Cardiac septum (tissue), 1 donor: Measurements from ENCODE around the gene PTPRN2. TPM values are rescaled to one million over a fixed set of nuclear protein-coding genes. Genes with fewer than 3 reads are reported as not detected.
"Not testable (repeated sequence)": the region's sequence is repeated elsewhere in the genome, so short reads cannot be mapped to it uniquely, and the experiment has no call there.

Experiments
- DNase-seq: peaks from one replicate; pipeline ENCODE4 v3.0.0-alpha.2; 2020; ENCODE audit warnings: low spot score
- intact Hi-C: fragments of 100-400 bp; cut with DNase I; formaldehyde crosslinking; loops from one replicate; pipeline ENCODE4 v1.14.0; 2022
- total RNA-seq: library from RNA; stranded (reverse); fragmentation: NEBNext Ultra II Directional; extraction: Animal tissue kit (Norgen Biotek cat#: 25700); gene quantifications from one replicate; pipeline ENCODE4 v1.2.1, GENCODE V29; 2021
- donor health status: DM: no; HTN: no; CAD: no.

The PTPRN2 gene
- total RNA-seq, 1 donor from 2014 or later: 0.92 TPM

- intact Hi-C loops: no loop called here
These were observed 531.7 kb downstream of the PTPRN2 start for GRCh38 chr7:158055726-158056510.

DNA sequence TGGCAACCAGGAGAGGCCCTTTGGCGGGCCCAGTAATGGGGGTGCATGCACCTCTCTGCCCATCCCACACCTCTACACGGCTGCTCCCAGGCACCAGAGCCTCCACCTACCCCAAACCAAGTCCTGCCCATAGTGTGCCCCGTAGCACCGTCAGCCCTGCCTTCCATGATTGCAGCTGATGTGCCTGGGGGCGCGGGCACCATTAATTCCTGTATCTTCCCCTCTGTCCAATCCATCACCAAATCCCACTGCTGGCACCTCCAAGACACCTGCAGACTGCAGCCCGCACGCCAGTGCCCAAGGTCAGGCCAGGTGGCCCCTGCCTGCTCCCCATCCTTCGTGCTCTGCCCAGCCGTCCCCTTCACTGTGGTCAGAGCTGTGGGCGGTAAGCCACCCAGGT lies 533.0 kb downstream of the PTPRN2 start:
- intact Hi-C loops: no loop called here

More at GRCh38 chr7:158055726-158056510, 531.7 kb downstream of the PTPRN2 start:
- DNase-seq: peak; percentile 56

GRCh38 chr7:158054081-158054480 lies 533.5 kb downstream of the PTPRN2 start:
- peak; percentile 12 for DNase-seq
- intact Hi-C loops: no loop called here

More for the DNA sequence above, 533.0 kb downstream of the PTPRN2 start:
- peak; percentile 39 for DNase-seq

- DNase-seq: peak; percentile 19
- intact Hi-C loops: no loop called here
These were observed 534.3 kb downstream of the PTPRN2 start for GRCh38 chr7:158053183-158053915.

- intact Hi-C loops: no loop called here
These were observed 535.1 kb downstream of the PTPRN2 start for GRCh38 chr7:158052381-158053060.

DNA sequence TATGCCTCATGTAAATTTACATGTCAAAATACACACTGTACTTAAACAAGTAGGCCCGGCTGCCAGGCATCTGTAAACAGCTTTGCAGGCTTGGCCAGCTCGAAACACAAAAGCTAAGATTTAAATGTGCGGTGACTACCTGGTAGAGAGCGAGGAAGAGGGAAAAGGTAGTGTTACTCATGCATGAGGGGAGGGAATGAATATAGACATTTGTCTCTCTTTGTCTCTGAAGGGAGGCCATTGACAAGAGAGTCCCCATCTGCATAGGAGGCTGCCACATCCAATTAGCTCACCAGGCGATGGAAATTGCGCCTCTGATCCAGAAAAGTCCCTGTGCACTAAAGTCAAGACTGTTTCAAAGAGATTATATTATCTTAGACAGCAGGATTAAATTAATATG lies 535.8 kb downstream of the PTPRN2 start:
- intact Hi-C loops: no loop called here
- DNase-seq: peak; percentile 53

More at GRCh38 chr7:158052381-158053060, 535.1 kb downstream of the PTPRN2 start:
- peak; percentile 38 for DNase-seq

- intact Hi-C loops: no loop called here
- DNase-seq: peak; percentile 49
These were observed 536.5 kb downstream of the PTPRN2 start for GRCh38 chr7:158050978-158051651.

DNA sequence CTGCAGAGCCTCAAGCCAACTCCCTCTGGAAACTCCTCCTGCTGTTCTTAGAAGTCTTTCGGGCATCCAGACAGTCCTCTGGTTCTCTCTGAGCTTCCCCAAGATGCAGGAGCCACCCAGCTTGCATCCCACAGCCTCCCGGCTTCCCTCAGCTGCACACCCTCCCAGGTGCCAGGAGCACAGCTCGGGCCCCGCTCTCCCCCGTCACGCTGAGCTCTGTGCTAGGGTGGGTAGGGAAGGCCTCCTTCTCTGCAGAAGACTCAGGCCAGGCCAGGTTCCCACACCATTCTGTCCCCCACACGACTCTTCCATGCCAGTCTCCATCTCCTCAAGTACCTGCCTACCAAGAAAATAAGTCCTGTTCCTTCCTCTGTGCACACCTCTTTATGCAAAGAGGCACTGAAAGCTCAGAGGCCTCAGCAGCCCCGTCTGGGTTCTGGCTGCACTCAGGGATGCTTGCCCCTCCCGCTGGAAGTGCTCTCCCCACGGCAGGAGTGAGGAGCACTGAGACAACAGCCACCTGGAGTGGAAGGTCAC lies 537.1 kb downstream of the PTPRN2 start:
- DNase-seq: peak; percentile 60
- intact Hi-C loops: no loop called here

- intact Hi-C loops: no loop called here
- DNase-seq: peak; percentile 56
These were observed 538.4 kb downstream of the PTPRN2 start for GRCh38 chr7:158049271-158049670.

- peak; percentile 4 for DNase-seq
- intact Hi-C loops: no loop called here
These were observed 539.1 kb downstream of the PTPRN2 start for GRCh38 chr7:158048569-158048968.

DNA sequence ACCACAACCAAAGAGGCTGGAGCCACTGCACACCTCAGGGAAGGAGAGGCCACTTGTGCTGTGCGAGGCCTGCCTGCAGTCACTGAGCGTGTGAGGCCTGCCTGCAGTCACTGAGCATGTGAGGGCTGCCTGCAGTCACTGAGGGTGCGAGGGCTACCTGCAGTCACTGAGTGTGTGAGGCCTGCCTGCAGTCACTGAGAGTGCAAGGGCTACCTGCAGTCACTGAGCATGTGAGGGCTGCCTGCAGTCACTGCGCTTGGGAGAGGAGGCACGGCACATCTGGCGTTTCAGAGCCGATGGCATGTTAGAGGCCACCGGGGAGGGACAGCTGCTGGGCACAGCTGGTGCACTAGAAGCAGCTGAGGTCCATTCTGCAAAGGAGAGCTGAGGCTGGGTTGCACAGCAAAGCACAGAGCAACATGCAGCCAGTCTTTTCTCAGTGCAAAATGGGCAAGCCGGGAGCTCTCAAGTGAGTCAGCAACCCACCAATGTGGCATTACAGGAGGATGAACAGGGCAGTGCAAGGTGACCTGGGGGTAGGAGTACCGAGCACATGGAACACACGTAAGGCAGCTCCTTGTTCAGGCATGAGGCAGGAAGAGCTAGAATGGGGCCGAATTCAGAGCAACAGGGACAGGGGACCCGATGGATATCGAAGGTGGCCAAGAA lies 540.1 kb downstream of the PTPRN2 start:
- DNase-seq: peak; percentile 63
- intact Hi-C loops: no loop called here

- DNase-seq, intact Hi-C loops: not testable (repeated sequence)
These were observed 541.4 kb downstream of the PTPRN2 start for GRCh38 chr7:158046246-158046645.

DNA sequence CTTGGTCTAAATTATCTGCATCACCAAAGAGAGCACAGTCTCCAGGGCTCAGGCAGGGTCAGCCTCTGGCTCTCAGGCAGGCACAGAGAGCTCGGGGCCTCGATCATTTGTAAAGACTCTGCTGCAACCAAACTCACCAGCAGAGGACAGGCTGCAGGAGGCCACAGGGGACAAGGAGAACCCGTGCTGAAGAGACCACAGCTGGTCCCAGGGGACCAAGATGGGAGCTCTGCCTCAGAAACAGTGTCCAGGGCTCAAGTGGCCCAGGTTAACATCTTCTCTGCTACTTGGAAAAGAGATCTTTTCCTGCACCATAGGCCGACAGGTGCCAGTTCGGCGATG lies 543.2 kb downstream of the PTPRN2 start:
- peak; percentile 29 for DNase-seq
- intact Hi-C loops: no loop called here

- intact Hi-C loops: no loop called here
- peak; percentile 61 for DNase-seq
These were observed 543.8 kb downstream of the PTPRN2 start for GRCh38 chr7:158043551-158044481.

DNA sequence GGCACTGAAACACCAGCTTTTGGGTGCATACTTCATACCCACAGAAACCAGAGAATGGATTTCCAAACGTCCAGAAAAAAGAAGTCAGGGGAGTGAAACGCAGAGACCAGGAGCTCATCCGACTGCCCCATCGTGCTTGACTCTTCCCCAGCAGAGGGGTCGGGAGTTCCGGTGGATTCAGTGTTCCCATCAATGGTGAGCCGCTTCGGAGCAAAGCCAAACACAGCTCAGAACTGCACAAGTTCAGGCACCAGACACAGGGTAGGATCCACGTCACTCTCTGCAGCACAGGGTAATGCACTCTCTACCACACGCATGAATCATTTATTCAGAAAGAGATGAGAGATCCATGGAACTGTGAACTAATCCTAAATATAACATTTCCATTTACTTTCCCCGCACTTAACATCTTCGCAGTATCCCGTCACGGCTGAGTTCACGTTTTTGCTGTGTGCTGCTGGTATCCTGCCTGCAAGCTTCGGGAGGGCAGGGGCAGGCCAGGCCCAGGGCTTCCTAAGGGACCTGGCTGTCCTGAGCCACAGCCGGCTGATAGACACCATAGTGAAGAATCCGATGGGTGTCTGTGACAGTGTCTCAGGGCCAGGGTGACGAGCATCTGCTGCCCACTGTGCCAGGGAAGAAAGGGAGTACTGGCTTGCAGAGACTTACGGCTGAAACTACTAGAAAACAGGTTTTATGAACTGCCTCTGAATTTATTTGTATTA lies 545.3 kb downstream of the PTPRN2 start:
- intact Hi-C loops: no loop called here
- DNase-seq: peak; percentile 31

- intact Hi-C loops: no loop called here
These were observed 547.4 kb downstream of the PTPRN2 start for GRCh38 chr7:158040199-158040598.

GRCh38 chr7:158039270-158039669 lies 548.4 kb downstream of the PTPRN2 start:
- intact Hi-C loops: no loop called here

More at GRCh38 chr7:158040199-158040598, 547.4 kb downstream of the PTPRN2 start:
- DNase-seq: peak; percentile 15

More at GRCh38 chr7:158039270-158039669, 548.4 kb downstream of the PTPRN2 start:
- no peak for DNase-seq
